H1 (cell line): ENCODE measurements around the gene KRT17. TPM values are rescaled to one million over a fixed set of nuclear protein-coding genes. Genes with fewer than 3 reads are reported as not detected.

ENCODE experiments used
- CTCF ChIA-PET: fragments of 300-600 bp; sonication (Branson Sonifier 250); formaldehyde crosslinking; loops from one replicate; lab custom pipeline; 2021; ENCODE audit not compliant: partially characterized antibody; lab: Charles Lee
- POLR2A ChIA-PET: fragments of 300-600 bp; sonication (Branson Sonifier 250); formaldehyde crosslinking; loops from one replicate; lab custom pipeline; 2021; ENCODE audit warnings: inconsistent platforms; ENCODE audit not compliant: partially characterized antibody; lab: Charles Lee
- DNase-seq, 2 experiments: peaks; one replicate each; pipeline versions ENCODE4 v3.0.0 to v3.0.0-alpha.2; 2010 to 2022; ENCODE audit warnings: low spot score in 2 of 2, low read depth in 1 of 2, mixed read lengths in 1 of 2
- FAIRE-seq: peaks from 2 replicates; lab custom pipeline; 2011; peaks lifted over from hg19 to GRCh38; lab: Jason Lieb, UNC
- H2AFZ ChIP-seq: 2 replicates; pipeline ENCODE4 v1.8.1; 2012; ENCODE audit warnings: low read length, inconsistent platforms
- H2AK5ac ChIP-seq: 2 replicates; pipeline ENCODE4 v1.6.1; 2013; ENCODE audit warnings: low read depth, low read length
- H2BK120ac ChIP-seq: replicated peaks from 2 replicates; pipeline ENCODE3; 2013; ENCODE audit warnings: low read depth, low read length, inconsistent platforms
- H2BK12ac ChIP-seq: 2 replicates; pipeline ENCODE4 v1.6.1; 2013; ENCODE audit warnings: low read depth, low read length
- H2BK15ac ChIP-seq: 2 replicates; pipeline ENCODE4 v1.6.1; 2013; ENCODE audit warnings: low read length
- H2BK20ac ChIP-seq: 2 replicates; pipeline ENCODE4 v1.6.1; 2013; ENCODE audit warnings: low read length
- H2BK5ac ChIP-seq: 2 replicates; pipeline ENCODE4 v1.6.1; 2013; ENCODE audit warnings: low read depth, low read length
- H3K14ac ChIP-seq: 2 replicates; pipeline ENCODE4 v1.6.1; 2013; ENCODE audit warnings: inconsistent platforms; ENCODE audit not compliant: insufficient read length
- H3K18ac ChIP-seq: 2 replicates; pipeline ENCODE4 v1.6.1; 2013; ENCODE audit warnings: low read length; ENCODE audit errors: extremely low read depth
- H3K23ac ChIP-seq: 2 replicates; pipeline ENCODE4 v1.6.1; 2013; ENCODE audit warnings: inconsistent platforms; ENCODE audit not compliant: insufficient read length
- H3K23me2 ChIP-seq: 2 replicates; pipeline ENCODE4 v1.6.1; 2013; ENCODE audit warnings: low read depth, low read length
- H3K27ac ChIP-seq: 2 replicates; pipeline ENCODE4 v1.6.1; 2011; ENCODE audit warnings: low read depth, low read length, inconsistent platforms
- H3K27me3 ChIP-seq, 4 experiments: replicated peaks in 1 of 4; 1 replicate in 1 of 4; 2 replicates in 3 of 4; pipeline versions ENCODE4 v1.6.1 to v1.8.1; 2011 to 2013; ENCODE audit warnings: low read length in 3 of 4, mild to moderate bottlenecking in 3 of 4, inconsistent platforms in 2 of 4, mixed read lengths in 2 of 4, moderate library complexity in 1 of 4; ENCODE audit not compliant: control insufficient read depth in 3 of 4, insufficient read depth in 3 of 4; ENCODE audit errors: extremely low read depth in 1 of 4
- H3K36me3 ChIP-seq, 4 experiments: 2 replicates each; pipeline versions ENCODE4 v1.6.1 to v1.8.1; 2011 to 2013; ENCODE audit warnings: mild to moderate bottlenecking in 4 of 4, low read length in 3 of 4, moderate library complexity in 2 of 4, control low read depth in 1 of 4, inconsistent platforms in 1 of 4; ENCODE audit not compliant: insufficient read depth in 4 of 4, control insufficient read depth in 2 of 4
- H3K4ac ChIP-seq: replicated peaks from 2 replicates; pipeline ENCODE3; 2013; ENCODE audit warnings: low read length, low read depth, mixed read lengths, inconsistent platforms; ENCODE audit not compliant: insufficient read length
- H3K4me1 ChIP-seq, 4 experiments: replicated peaks in 1 of 4; 1 replicate in 1 of 4; 2 replicates in 3 of 4; pipeline versions ENCODE4 v1.6.1 to v1.8.1; 2011 to 2013; ENCODE audit warnings: low read length in 3 of 4, inconsistent platforms in 2 of 4, mixed read lengths in 1 of 4; ENCODE audit not compliant: insufficient read depth in 4 of 4, control insufficient read depth in 3 of 4
- H3K4me2 ChIP-seq, 2 experiments: 2 replicates each; pipeline versions ENCODE4 v1.6.1 to v1.8.1; 2011 to 2013; ENCODE audit warnings: low read depth in 2 of 2, low read length in 2 of 2, control low read depth in 1 of 2, inconsistent platforms in 1 of 2, mild to moderate bottlenecking in 1 of 2; ENCODE audit not compliant: insufficient read depth in 1 of 2
- H3K4me3 ChIP-seq, 4 experiments: fragments of 200-600, 300-600 bp in 1 of 4; sonication (generic), shearing (Covaris generic), sonication (Bioruptor Twin) in 1 of 4; 2 replicates each; pipeline versions ENCODE4 v1.5.1 to v1.8.1; 2011 to 2016; ENCODE audit warnings: low read length in 4 of 4, low read depth in 3 of 4, control low read depth in 2 of 4, inconsistent platforms in 2 of 4, mild to moderate bottlenecking in 2 of 4, mixed read lengths in 1 of 4, moderate library complexity in 1 of 4; ENCODE audit not compliant: insufficient read depth in 2 of 4; ENCODE audit errors: extremely low read depth in 1 of 4
- H3K56ac ChIP-seq: replicated peaks from 2 replicates; pipeline ENCODE3; 2013; ENCODE audit warnings: low read depth, mild to moderate bottlenecking, mixed read lengths, low read length, inconsistent platforms; ENCODE audit not compliant: insufficient read length
- H3K79me1 ChIP-seq: 2 replicates; pipeline ENCODE4 v1.6.1; 2013; ENCODE audit warnings: low read depth, low read length, control low read depth
- H3K79me2 ChIP-seq, 2 experiments: 2 replicates each; pipeline versions ENCODE4 v1.6.1 to v1.8.1; 2012 to 2013; ENCODE audit warnings: low read length in 2 of 2, mild to moderate bottlenecking in 2 of 2, inconsistent platforms in 1 of 2; ENCODE audit not compliant: insufficient read depth in 2 of 2, control insufficient read depth in 1 of 2
- H3K9ac ChIP-seq, 4 experiments: replicated peaks in 1 of 4; 1 replicate in 1 of 4; 2 replicates in 3 of 4; pipeline versions ENCODE4 v1.6.1 to v1.8.1; 2011 to 2013; ENCODE audit warnings: low read depth in 3 of 4, low read length in 3 of 4, control low read depth in 2 of 4, mild to moderate bottlenecking in 2 of 4, moderate library complexity in 2 of 4, inconsistent platforms in 1 of 4; ENCODE audit errors: extremely low read depth in 1 of 4
- H3K9me3 ChIP-seq, 2 experiments: 2 replicates each; pipeline versions ENCODE4 v1.6.1 to v1.8.1; 2012 to 2013; ENCODE audit warnings: mild to moderate bottlenecking in 2 of 2, moderate library complexity in 2 of 2, control low read depth in 1 of 2, inconsistent platforms in 1 of 2, low read depth in 1 of 2, low read length in 1 of 2, mixed read lengths in 1 of 2; ENCODE audit not compliant: insufficient read depth in 2 of 2
- H4K20me1 ChIP-seq, 2 experiments: replicated peaks in 1 of 2; 2 replicates each; pipeline versions ENCODE3 to v1.8.1; 2011 to 2013; ENCODE audit warnings: inconsistent platforms in 2 of 2, low read length in 2 of 2, mild to moderate bottlenecking in 1 of 2; ENCODE audit not compliant: insufficient read depth in 2 of 2, control insufficient read depth in 1 of 2
- H4K5ac ChIP-seq: 2 replicates; pipeline ENCODE4 v1.6.1; 2013; ENCODE audit warnings: low read length, low read depth, mixed read lengths, inconsistent platforms; ENCODE audit not compliant: insufficient read length
- H4K8ac ChIP-seq: 2 replicates; pipeline ENCODE4 v1.8.0; 2013; ENCODE audit warnings: mild to moderate bottlenecking, moderate library complexity, low read length, inconsistent platforms; ENCODE audit not compliant: insufficient read depth; ENCODE audit errors: extremely low read depth
- H4K91ac ChIP-seq: replicated peaks from 2 replicates; pipeline ENCODE3; 2013; ENCODE audit warnings: low read length, mixed read lengths, inconsistent platforms; ENCODE audit not compliant: insufficient read length
- CBX8 ChIP-seq: fragments of 300-800, 300-1000 bp; sonication (generic); IDR thresholded peaks from 2 replicates; pipeline ENCODE4 v1.7.1; 2016; ENCODE audit warnings: low read depth, low read length, borderline replicate concordance
- HDAC6 ChIP-seq: IDR thresholded peaks from one replicate; pipeline ENCODE4 v1.7.1; 2012; ENCODE audit warnings: low read depth, mild to moderate bottlenecking, inconsistent platforms, low read length, moderate library complexity
- NANOG ChIP-seq: IDR thresholded peaks from 2 replicates; pipeline ENCODE4 v1.6.1; 2011; ENCODE audit warnings: low read length, low read depth, mild to moderate bottlenecking, inconsistent platforms; ENCODE audit not compliant: insufficient read depth, poor library complexity, severe bottlenecking
- WGBS, 2 experiments: shearing (Covaris generic) in 1 of 2; methylation state at CpG; one replicate each; pipeline versions ENCODE4 v1.1.6 to v1.1.7; 2013 to 2015; ENCODE audit warnings: low lambda C conversion rate in 2 of 2, mixed read lengths in 2 of 2, inconsistent platforms in 1 of 2, low coverage in 1 of 2, missing lambda C conversion rate in 1 of 2; ENCODE audit not compliant: insufficient replicate concordance in 2 of 2, insufficient coverage in 1 of 2, insufficient read length in 1 of 2; ENCODE audit errors: extremely low coverage in 1 of 2, missing lambda C conversion rate in 1 of 2; 5-methylcytosine and 5-hydroxymethylcytosine counted together
- polyA plus RNA-seq, 7 experiments: library from polyadenylated mRNA; depleted of rRNA in 3 of 7; stranded (reverse) in 5 of 7; unstranded in 2 of 7; fragments of >200 nt in 5 of 7; fragments of 200-250 nt in 2 of 7; gene quantifications; 1 replicate in 5 of 7; 2 replicates in 1 of 7; 4 replicates in 1 of 7; pipeline versions ENCODE4 v1.2.1 to v1.2.3, GENCODE V29; 2011 to 2013; ENCODE audit warnings: missing spikeins in 2 of 7, mixed read lengths in 2 of 7
- total RNA-seq: library from RNA; stranded (reverse); fragmentation: NEBNext Ultra II Directional; extraction: Animal tissue kit (Norgen Biotek cat#: 25700); gene quantifications from 2 replicates; pipeline ENCODE4 v1.2.1, GENCODE V29; 2021

Gene KRT17
- total and polyA plus RNA-seq, 2 of the 8 experiments (the other 6 are each of a cell fraction or from before 2014, with no cell fraction given) = 0.50 to 0.95 TPM

GRCh38 chr17:41649923-41650519 is 25.6 kb upstream of the KRT17 start:
- Histone ChIP-seq H3K27me3 (no peaks in the 10 kb centered on the region; a peak in 2 of 7 replicates), H3K79me2 (no peaks in the 10 kb centered on the region), H3K14ac (no peak overlapping the region), H2BK12ac (peak overlapping the region; percentile 99; the same call in 1 of the 2 replicates), H3K9me3 (no peaks in the 10 kb centered on the region), H3K56ac (no peak overlapping the region), H2AK5ac (peak overlapping the region; percentile 98), H2BK5ac (peak overlapping the region; percentile 60; the same call in 1 of the 2 replicates), H3K27ac (no peak overlapping the region), H4K20me1 (peaks cover 0 to 8% of the 10 kb centered on the region in 2 experiments), H3K9ac (peak overlapping the region in 1 of 4 experiments; percentile 13; a peak in 1 of 7 replicates), H3K4me2 (no peak overlapping the region), H4K5ac (no peak overlapping the region), H3K23me2 (peaks cover 17% of the 10 kb centered on the region; the same call in 1 of the 2 replicates), H2BK120ac (no peak overlapping the region), H3K36me3 (no peaks in the 10 kb centered on the region), H3K4me1 (peaks cover 0 to 10% (median 8%) of the 10 kb centered on the region in 4 experiments; a peak in 6 of 7 replicates), H2AFZ (no peak overlapping the region), H3K4ac (no peak overlapping the region), H4K91ac (peak overlapping the region; percentile 80), H3K79me1 (no peaks in the 10 kb centered on the region), H3K4me3 (no peak overlapping the region), H4K8ac (no peak overlapping the region), H3K18ac (peak overlapping the region; percentile 32; the same call in 1 of the 2 replicates), H3K23ac (no peak overlapping the region), H2BK15ac (peak overlapping the region; percentile 96), H2BK20ac (peak overlapping the region; percentile 66)
- DNase-seq (no peak), FAIRE-seq (no peak)
- ChIA-PET CTCF (interaction anchor here (0.7 to 20.4 kb wide), 20 partner anchors 8 to 794 kb away, joined by 3 to 492 read pairs (median 26); partner anchors contain the start of genes KRT15 and KRT17), POLR2A (interaction anchor here (2.6 to 4.1 kb wide), 3 partner anchors 40 to 121 kb away, joined by 14 to 23 read pairs (median 14); partner anchors contain the start of genes EIF1 and KRT19)
- 91 to 100% methylated on average over 2 to 10 of the region's 10 CpGs for WGBS, 2 experiments
- TF ChIP-seq CBX8 (0 out of 2 replicates have a peak, but pooled peaks have one; percentile 39), HDAC6 (no peak), NANOG (no peak)
